Caco-2 (cell line): Measurements from ENCODE around the gene PLEKHA6. TPM values are rescaled to one million over a fixed set of nuclear protein-coding genes. Genes with fewer than 3 reads are reported as not detected.

Source experiments
- BruUV-seq: library from RNA; stranded (reverse); fragments of 400-500 nt; replicated peaks from 2 replicates; lab custom pipeline; 2021; lab: Mats Ljungman, UMichigan
- CTCF ChIA-PET: fragments of 300-600 bp; sonication (Branson Sonifier 250); formaldehyde crosslinking; loops from one replicate; lab custom pipeline; 2022; ENCODE audit warnings: antibody characterized with exemption; lab: Charles Lee
- POLR2A ChIA-PET: fragments of 300-600 bp; sonication (Branson Sonifier 250); formaldehyde crosslinking; loops from one replicate; lab custom pipeline; 2022; ENCODE audit warnings: antibody characterized with exemption; lab: Charles Lee
- DNase-seq, 2 experiments: peaks; one replicate each; pipeline versions ENCODE4 v3.0.0 to v3.0.0-alpha.2; 2020 to 2022
- H3K27me3 ChIP-seq: replicated peaks from 2 replicates; pipeline ENCODE4 v1.6.0; 2011; ENCODE audit warnings: low read length; ENCODE audit not compliant: control insufficient read depth, insufficient read depth
- H3K36me3 ChIP-seq: 2 replicates; pipeline ENCODE4 v1.5.1; 2011; ENCODE audit warnings: low read length; ENCODE audit not compliant: control insufficient read depth, insufficient read depth
- H3K4me1 ChIP-seq: fragments of 250-450 bp; sonication (Bioruptor Pico); 2 replicates; pipeline ENCODE4 v1.5.1; 2020; ENCODE audit warnings: mild to moderate bottlenecking
- H3K4me3 ChIP-seq: 2 replicates; pipeline ENCODE4 v1.5.1; 2011; ENCODE audit warnings: low read depth, mild to moderate bottlenecking, control low read depth, low read length
- H3K9me3 ChIP-seq: fragments of 250-450 bp; sonication (Bioruptor Pico); 2 replicates; pipeline ENCODE4 v1.5.1; 2020; ENCODE audit warnings: mild to moderate bottlenecking, moderate library complexity
- H3K27ac Mint-ChIP-seq: one replicate; pipeline ENCODE4 v1.8.0; 2022; ENCODE audit warnings: mixed read lengths; ENCODE audit not compliant: unreplicated experiment
- H3K27me3 Mint-ChIP-seq: one replicate; pipeline ENCODE4 v1.8.0; 2022; ENCODE audit warnings: mixed read lengths; ENCODE audit not compliant: insufficient read depth, unreplicated experiment
- H3K36me3 Mint-ChIP-seq: one replicate; pipeline ENCODE4 v1.8.0; 2022; ENCODE audit warnings: mild to moderate bottlenecking, mixed read lengths; ENCODE audit not compliant: insufficient read depth, unreplicated experiment
- H3K4me1 Mint-ChIP-seq: one replicate; pipeline ENCODE4 v1.8.0; 2022; ENCODE audit warnings: low read depth, mixed read lengths; ENCODE audit not compliant: unreplicated experiment
- H3K4me3 Mint-ChIP-seq: one replicate; pipeline ENCODE4 v1.8.0; 2022; ENCODE audit warnings: mild to moderate bottlenecking, moderate library complexity, mixed read lengths; ENCODE audit not compliant: unreplicated experiment
- H3K9me3 Mint-ChIP-seq: one replicate; pipeline ENCODE4 v1.8.0; 2022; ENCODE audit warnings: mixed read lengths; ENCODE audit not compliant: unreplicated experiment
- intact Hi-C: fragments of 100-400 bp; cut with micrococcal nuclease; formaldehyde crosslinking; loops from one replicate; pipeline ENCODE4 v1.10.0; 2022; ENCODE audit not compliant: unreplicated experiment
- total RNA-seq: library from RNA; stranded (reverse); gene quantifications from 2 replicates; pipeline ENCODE4 v1.2.3, GENCODE V29; 2022
- TF ChIP-seq, protein P1 (sequence below), 2 experiments: fragments of 200-600 bp in 1 of 2; IDR thresholded peaks; 1 replicate in 1 of 2; 2 replicates in 1 of 2; pipeline versions ENCODE4 v1.5.1 to v1.8.0; 2011 to 2022; ENCODE audit warnings: antibody characterized with exemption in 1 of 2, control low read depth in 1 of 2, inconsistent platforms in 1 of 2, low read depth in 1 of 2, low read length in 1 of 2, mild to moderate bottlenecking in 1 of 2, moderate library complexity in 1 of 2; ENCODE audit not compliant: insufficient read depth in 1 of 2, severe bottlenecking in 1 of 2, unreplicated experiment in 1 of 2

PLEKHA6 gene
- total RNA-seq, 1 experiment from 2014 or later, result 18.8 TPM

GRCh38 chr1:204368996-204369726, 9.4 kb upstream of the PLEKHA6 start:
- Mint-ChIP-seq H3K4me3 (no peak overlapping the region), H3K36me3 (peaks cover 5% of the 10 kb centered on the region), H3K27ac (no peak overlapping the region), H3K4me1 (peaks cover 8% of the 10 kb centered on the region), H3K27me3 (no peaks in the 10 kb centered on the region), H3K9me3 (no peaks in the 10 kb centered on the region)
- Histone ChIP-seq H3K4me3 (no peak overlapping the region), H3K4me1 (peaks cover 6% of the 10 kb centered on the region), H3K9me3 (no peaks in the 10 kb centered on the region), H3K27me3 (no peaks in the 10 kb centered on the region), H3K36me3 (no peaks in the 10 kb centered on the region; the same call in 1 of the 2 replicates)
- POLR2A ChIA-PET, result no interaction called here
- no peak for DNase-seq
- CTCF ChIA-PET, result interaction anchor here (0.5 to 1.3 kb wide), 2 partner anchors 29 to 162 kb away, joined by 4 to 6 read pairs; no protein-coding TSS in a partner anchor
- no TSS peak for BruUV-seq
- TF ChIP-seq, protein P1, sequence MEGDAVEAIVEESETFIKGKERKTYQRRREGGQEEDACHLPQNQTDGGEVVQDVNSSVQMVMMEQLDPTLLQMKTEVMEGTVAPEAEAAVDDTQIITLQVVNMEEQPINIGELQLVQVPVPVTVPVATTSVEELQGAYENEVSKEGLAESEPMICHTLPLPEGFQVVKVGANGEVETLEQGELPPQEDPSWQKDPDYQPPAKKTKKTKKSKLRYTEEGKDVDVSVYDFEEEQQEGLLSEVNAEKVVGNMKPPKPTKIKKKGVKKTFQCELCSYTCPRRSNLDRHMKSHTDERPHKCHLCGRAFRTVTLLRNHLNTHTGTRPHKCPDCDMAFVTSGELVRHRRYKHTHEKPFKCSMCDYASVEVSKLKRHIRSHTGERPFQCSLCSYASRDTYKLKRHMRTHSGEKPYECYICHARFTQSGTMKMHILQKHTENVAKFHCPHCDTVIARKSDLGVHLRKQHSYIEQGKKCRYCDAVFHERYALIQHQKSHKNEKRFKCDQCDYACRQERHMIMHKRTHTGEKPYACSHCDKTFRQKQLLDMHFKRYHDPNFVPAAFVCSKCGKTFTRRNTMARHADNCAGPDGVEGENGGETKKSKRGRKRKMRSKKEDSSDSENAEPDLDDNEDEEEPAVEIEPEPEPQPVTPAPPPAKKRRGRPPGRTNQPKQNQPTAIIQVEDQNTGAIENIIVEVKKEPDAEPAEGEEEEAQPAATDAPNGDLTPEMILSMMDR (IDR thresholded peaks at IDR 0.05; ENCODE audit: insufficient read depth in 1 of 2, low read depth in 1 of 2, low read length in 1 of 2, severe bottlenecking in 1 of 2, unreplicated experiment in 1 of 2), result no peak
- intact Hi-C loops, result no loop called here

DNA sequence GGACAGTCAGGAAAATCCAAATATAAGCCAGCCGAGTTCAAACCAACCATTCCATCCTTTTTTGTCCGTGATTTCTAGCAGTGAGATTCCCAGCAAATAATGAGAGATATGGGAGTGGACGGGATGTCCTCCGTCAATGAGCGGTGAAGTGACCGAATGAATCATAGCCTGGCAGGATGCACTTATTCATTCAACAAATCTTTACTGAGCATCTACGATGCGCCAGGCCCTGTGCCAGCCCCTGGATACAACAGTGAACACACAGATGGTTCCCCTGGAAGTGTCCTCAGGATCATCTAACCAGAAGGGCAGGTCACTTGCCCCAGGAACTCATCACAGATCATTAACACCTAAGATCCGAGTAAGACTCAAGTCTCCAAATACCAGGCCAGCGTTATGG, 8.2 kb upstream of the PLEKHA6 start:
- Histone ChIP-seq H3K9me3 (no peaks in the 10 kb centered on the region), H3K36me3 (no peaks in the 10 kb centered on the region), H3K4me1 (peaks cover 17% of the 10 kb centered on the region), H3K4me3 (no peak overlapping the region), H3K27me3 (no peaks in the 10 kb centered on the region)
- peaks cover 16% of the 10 kb centered on the region for H3K4me1 Mint-ChIP-seq
- ChIA-PET CTCF (interaction anchor here (1.4 kb wide), 1 partner anchor 31 kb away, joined by 3 read pairs; no protein-coding TSS in a partner anchor), POLR2A (no interaction called here)
- TF ChIP-seq, protein P1 (IDR thresholded peaks at IDR 0.05; ENCODE audit: insufficient read depth in 1 of 2, low read depth in 1 of 2, low read length in 1 of 2, severe bottlenecking in 1 of 2, unreplicated experiment in 1 of 2), result no peak
- no peaks in the 10 kb centered on the region for H3K9me3 Mint-ChIP-seq
- peaks cover 5% of the 10 kb centered on the region for H3K36me3 Mint-ChIP-seq
- BruUV-seq, result no TSS peak
- H3K27ac Mint-ChIP-seq, result no peak overlapping the region
- no peaks in the 10 kb centered on the region for H3K27me3 Mint-ChIP-seq
- intact Hi-C loops, result no loop called here
- no peak for DNase-seq
- no peak overlapping the region for H3K4me3 Mint-ChIP-seq

GRCh38 chr1:204367193-204367858, 7.6 kb upstream of the PLEKHA6 start:
- no peaks in the 10 kb centered on the region for H3K9me3 Mint-ChIP-seq
- peaks cover 23% of the 10 kb centered on the region for H3K4me1 ChIP-seq
- no peaks in the 10 kb centered on the region for H3K36me3 ChIP-seq
- H3K4me1 Mint-ChIP-seq, result peaks cover 16% of the 10 kb centered on the region
- DNase-seq, result no peak
- intact Hi-C loops, result no loop called here
- H3K27ac Mint-ChIP-seq, result no peak overlapping the region
- TF ChIP-seq, protein P1 (IDR thresholded peaks at IDR 0.05; ENCODE audit: insufficient read depth in 1 of 2, low read depth in 1 of 2, low read length in 1 of 2, severe bottlenecking in 1 of 2, unreplicated experiment in 1 of 2), result no peak
- peaks cover 5% of the 10 kb centered on the region for H3K36me3 Mint-ChIP-seq
- BruUV-seq, result no TSS peak
- H3K4me3 Mint-ChIP-seq, result no peak overlapping the region
- ChIA-PET POLR2A (no interaction called here), CTCF (interaction anchor here (1.0 to 1.4 kb wide), 2 partner anchors 11 to 31 kb away, joined by 3 read pairs; no protein-coding TSS in a partner anchor)
- no peaks in the 10 kb centered on the region for H3K27me3 Mint-ChIP-seq
- no peaks in the 10 kb centered on the region for H3K27me3 ChIP-seq
- no peaks in the 10 kb centered on the region for H3K9me3 ChIP-seq
- no peak overlapping the region for H3K4me3 ChIP-seq
